GM18508 (cell line): Measurements from ENCODE around the gene OR6C3.
"Not testable (repeated sequence)": the region's sequence is repeated elsewhere in the genome, so short reads cannot be mapped to it uniquely, and the experiment has no call there.

Source experiments
- ATAC-seq: cut with Tn5 transposase; IDR thresholded peaks from one replicate; pipeline ENCODE4 v1.9.1; 2021; ENCODE audit warnings: moderate number of reproducible peaks; ENCODE audit not compliant: insufficient read depth, unreplicated experiment

OR6C3 gene

GRCh38 chr12:55330446-55330845, at the start of gene OR6C3:
Gene OR6C3 (plus strand): TSS chr12:55330746. CDS start chr12:55331701, 955 bp downstream.
- ATAC-seq: no peak

GRCh38 chr12:55280991-55281390, 49.6 kb upstream of the OR6C3 start:
- no peak for ATAC-seq

GRCh38 chr12:55289999-55290398, 40.5 kb upstream of the OR6C3 start:
- no peak for ATAC-seq

GRCh38 chr12:55296469-55296868, 34.1 kb upstream of the OR6C3 start, which contains the start of gene OR6C6:
Gene OR6C6 (minus strand): TSS chr12:55296569. CDS start chr12:55295232, 1,337 bp downstream.
- ATAC-seq: no peak

GRCh38 chr12:55314043-55314442, 16.5 kb upstream of the OR6C3 start, which contains the start of gene OR6C1:
Gene OR6C1 (plus strand): TSS chr12:55314343. CDS start chr12:55320600, 6,257 bp downstream.
- ATAC-seq: no peak

GRCh38 chr12:55320201-55320600, 10.3 kb upstream of the OR6C3 start:
- no peak for ATAC-seq

- ATAC-seq: not testable (repeated sequence)
These were observed 4.7 kb upstream of the OR6C3 start for GRCh38 chr12:55325801-55326200.

- ATAC-seq: no peak
These were observed 5.5 kb downstream of the OR6C3 start for GRCh38 chr12:55336002-55336401.

GRCh38 chr12:55355338-55355737, 24.8 kb downstream of the OR6C3 start:
- ATAC-seq: not testable (repeated sequence)

GRCh38 chr12:55362675-55363074, 32.1 kb downstream of the OR6C3 start, which contains the start of gene OR6C75:
Gene OR6C75 (plus strand): TSS chr12:55362975. CDS start chr12:55365111, 2,136 bp downstream.
- ATAC-seq: no peak

GRCh38 chr12:55365086-55365485, 34.5 kb downstream of the OR6C3 start:
- no peak for ATAC-seq

GRCh38 chr12:55372521-55372920, 42.0 kb downstream of the OR6C3 start:
- no peak for ATAC-seq
